ENCODE results near the gene BMS1. TPM values are rescaled to one million over a fixed set of nuclear protein-coding genes. Genes with fewer than 3 reads are reported as not detected.
"Not testable (repeated sequence)": the region's sequence is repeated elsewhere in the genome, so short reads cannot be mapped to it uniquely, and the experiment has no call there.

The BMS1 gene
- total and polyA plus RNA-seq, 10 donors, result 6.6 to 17.7 (median 13.4) TPM

DNA sequence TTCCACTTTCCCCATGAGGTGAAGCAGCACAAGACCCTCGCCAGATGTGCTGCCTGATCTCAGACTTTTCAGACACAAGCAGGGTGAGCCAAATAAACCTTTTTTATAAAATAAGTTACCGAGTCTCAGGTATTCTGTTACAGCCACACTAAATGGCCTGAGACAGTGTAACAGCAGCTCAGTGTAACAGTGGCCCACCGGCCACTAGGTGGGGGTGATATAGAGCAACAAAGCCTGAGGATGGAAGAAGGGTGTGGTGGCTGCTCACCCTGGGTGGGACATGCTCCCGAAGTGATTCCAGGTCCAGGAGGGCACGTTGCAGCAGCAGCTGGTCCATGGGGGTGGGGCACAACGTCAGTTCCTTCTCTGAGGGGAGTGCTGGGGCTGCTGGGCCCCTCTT lies 44.6 kb downstream of the BMS1 start:
- peaks cover 2 to 100% (median 73%) of the 10 kb centered on the region in 6 donors for H3K36me3 ChIP-seq

DNA sequence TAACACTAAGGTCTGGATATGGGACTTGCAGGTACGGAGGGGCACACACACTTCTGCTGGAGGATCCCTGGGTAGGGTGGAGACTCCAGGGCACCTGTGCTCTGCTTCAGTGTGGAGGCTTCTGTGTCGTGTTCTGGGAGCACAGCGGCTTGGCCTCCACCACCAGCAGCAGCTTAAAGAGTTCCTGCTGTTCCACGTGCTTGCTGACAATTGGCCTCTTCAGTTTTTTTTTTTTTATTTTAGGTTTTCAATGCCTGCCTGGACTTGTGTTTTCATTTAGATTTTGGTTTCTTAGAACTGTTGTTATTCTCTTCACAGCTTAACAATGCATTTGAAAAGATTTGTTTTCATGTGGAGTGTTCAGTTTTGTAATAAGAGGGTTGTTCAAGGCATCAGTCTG lies 45.8 kb downstream of the BMS1 start:
- H3K27me3 ChIP-seq (replicated peaks in 1 of 7); H3K27ac ChIP-seq; H3K4me3 ChIP-seq; H3K9me3 ChIP-seq; intact Hi-C loops (cut with DNase I; ENCODE audit: low total_unique reads); DNase-seq; H3K4me1 ChIP-seq: not testable (repeated sequence)
- 85 to 96% (median 87%) methylated on average over 4 of the region's 4 CpGs for WGBS, 5 donors
- peaks cover 2 to 98% (median 66%) of the 10 kb centered on the region in 6 donors for H3K36me3 ChIP-seq

More for the DNA sequence above, 44.6 kb downstream of the BMS1 start:
- 64 to 81% (median 72%) methylated on average over 6 of the region's 6 CpGs for WGBS, 5 donors
- Histone ChIP-seq H3K9me3 (peaks cover 0 to 6% (median 0%) of the 10 kb centered on the region in 8 donors), H3K27ac (no peak overlapping the region), H3K4me1 (no peaks in the 10 kb centered on the region), H3K27me3 (replicated peaks in 1 of 7) (no peaks in the 10 kb centered on the region), H3K4me3 (no peak overlapping the region)
- DNase-seq, result no peak
- TF ChIP-seq POLR2AphosphoS5 (IDR thresholded peaks at IDR 0.05), result no peak
- TF ChIP-seq, protein P1, sequence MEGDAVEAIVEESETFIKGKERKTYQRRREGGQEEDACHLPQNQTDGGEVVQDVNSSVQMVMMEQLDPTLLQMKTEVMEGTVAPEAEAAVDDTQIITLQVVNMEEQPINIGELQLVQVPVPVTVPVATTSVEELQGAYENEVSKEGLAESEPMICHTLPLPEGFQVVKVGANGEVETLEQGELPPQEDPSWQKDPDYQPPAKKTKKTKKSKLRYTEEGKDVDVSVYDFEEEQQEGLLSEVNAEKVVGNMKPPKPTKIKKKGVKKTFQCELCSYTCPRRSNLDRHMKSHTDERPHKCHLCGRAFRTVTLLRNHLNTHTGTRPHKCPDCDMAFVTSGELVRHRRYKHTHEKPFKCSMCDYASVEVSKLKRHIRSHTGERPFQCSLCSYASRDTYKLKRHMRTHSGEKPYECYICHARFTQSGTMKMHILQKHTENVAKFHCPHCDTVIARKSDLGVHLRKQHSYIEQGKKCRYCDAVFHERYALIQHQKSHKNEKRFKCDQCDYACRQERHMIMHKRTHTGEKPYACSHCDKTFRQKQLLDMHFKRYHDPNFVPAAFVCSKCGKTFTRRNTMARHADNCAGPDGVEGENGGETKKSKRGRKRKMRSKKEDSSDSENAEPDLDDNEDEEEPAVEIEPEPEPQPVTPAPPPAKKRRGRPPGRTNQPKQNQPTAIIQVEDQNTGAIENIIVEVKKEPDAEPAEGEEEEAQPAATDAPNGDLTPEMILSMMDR (IDR thresholded peaks at IDR 0.05 in 8 of 11, conservative IDR thresholded peaks at IDR 0.05 in 3 of 11), result no peak
- intact Hi-C loops (cut with DNase I; ENCODE audit: low total_unique reads), result no loop called here

DNA sequence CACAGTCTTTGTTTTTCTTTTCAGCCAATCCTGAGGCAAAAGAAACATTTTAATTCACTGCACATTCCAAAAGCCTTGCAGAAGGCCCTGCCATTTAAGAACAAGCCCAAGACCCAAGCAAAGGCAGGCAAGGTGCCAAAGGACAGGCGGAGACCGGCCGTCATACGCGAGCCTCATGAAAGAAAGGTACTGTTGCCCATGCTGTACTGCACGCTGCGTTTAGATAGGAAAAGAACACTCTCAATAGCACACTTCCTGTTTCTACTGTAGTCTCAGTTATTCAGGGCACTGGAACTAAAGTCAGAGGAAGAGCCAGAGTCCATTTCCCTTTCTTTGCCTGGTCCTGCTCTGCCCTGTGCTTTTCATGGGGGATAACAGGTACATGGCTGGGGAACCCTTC lies 47.6 kb downstream of the BMS1 start:
- DNase-seq, result no peak
- no peaks in the 10 kb centered on the region for H3K27me3 ChIP-seq (replicated peaks in 1 of 7)
- H3K4me1 ChIP-seq, result no peaks in the 10 kb centered on the region
- WGBS, 5 donors, result 57 to 75% (median 62%) methylated on average over 7 of the region's 7 CpGs
- H3K36me3 ChIP-seq, result peaks cover 2 to 82% (median 49%) of the 10 kb centered on the region in 6 donors
- intact Hi-C loops (cut with DNase I; ENCODE audit: low total_unique reads), result no loop called here
- H3K9me3 ChIP-seq, result no peaks in the 10 kb centered on the region
- H3K4me3 ChIP-seq, result no peak overlapping the region
- H3K27ac ChIP-seq, result no peak overlapping the region
- TF ChIP-seq POLR2AphosphoS5 (IDR thresholded peaks at IDR 0.05), result no peak
- no peak for TF ChIP-seq POLR2A (IDR thresholded peaks at IDR 0.05)
- TF ChIP-seq, protein P1 (IDR thresholded peaks at IDR 0.05 in 8 of 11, conservative IDR thresholded peaks at IDR 0.05 in 3 of 11), result no peak

DNA sequence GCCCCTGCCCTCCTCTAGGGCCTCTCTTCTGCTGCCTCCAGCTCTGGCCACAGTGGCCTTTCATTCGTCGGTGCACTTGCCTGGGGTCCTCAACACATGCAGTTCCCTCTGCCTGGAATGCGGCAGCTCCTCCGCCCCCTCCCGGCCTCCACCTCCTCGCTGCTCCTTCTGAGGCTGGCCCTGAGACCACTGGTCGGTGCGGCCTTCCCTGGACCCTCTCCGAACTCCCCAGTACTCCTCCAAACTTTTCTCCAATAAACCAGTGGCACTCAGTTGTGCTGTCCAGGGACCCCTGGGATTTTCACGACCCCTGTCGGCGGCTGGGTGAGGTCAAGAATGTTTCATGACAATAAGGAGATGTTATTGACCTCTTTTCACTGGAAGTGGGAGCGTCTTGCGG lies 53.5 kb downstream of the BMS1 start:
- intact Hi-C loops (cut with DNase I; ENCODE audit: low total_unique reads), result no loop called here
- DNase-seq, result no peak
- no peaks in the 10 kb centered on the region for H3K9me3 ChIP-seq
- H3K4me1 ChIP-seq, result peaks cover 0 to 9% (median 3%) of the 10 kb centered on the region in 6 donors
- H3K27me3 ChIP-seq (replicated peaks in 1 of 7), result peaks cover 0 to 31% (median 11%) of the 10 kb centered on the region in 7 donors
- TF ChIP-seq POLR2AphosphoS5 (IDR thresholded peaks at IDR 0.05) (no peak), POLR2A (IDR thresholded peaks at IDR 0.05) (no peak)
- TF ChIP-seq, protein P1 (IDR thresholded peaks at IDR 0.05 in 8 of 11, conservative IDR thresholded peaks at IDR 0.05 in 3 of 11), result no peak
- 68 to 84% (median 76%) methylated on average over 14 of the region's 14 CpGs for WGBS, 5 donors
- H3K4me3 ChIP-seq, result no peak overlapping the region
- H3K27ac ChIP-seq, result no peak overlapping the region
- peaks cover 0 to 23% (median 12%) of the 10 kb centered on the region in 6 donors for H3K36me3 ChIP-seq
